DND-41 (cell line): ENCODE results near the gene ARHGAP45.

Experiments
- CTCF ChIP-seq: IDR thresholded peaks from 2 replicates; pipeline ENCODE4 v1.5.1; 2012; ENCODE audit warnings: borderline replicate concordance, low read length, moderate library complexity, mild to moderate bottlenecking; ENCODE audit not compliant: poor library complexity, severe bottlenecking; ENCODE audit errors: extremely low read depth
- EZH2 ChIP-seq: IDR thresholded peaks from 3 replicates; pipeline ENCODE4 v1.6.1; 2012; ENCODE audit warnings: borderline replicate concordance, low read depth, mild to moderate bottlenecking, moderate library complexity, low read length, inconsistent platforms; ENCODE audit not compliant: severe bottlenecking

DNA sequence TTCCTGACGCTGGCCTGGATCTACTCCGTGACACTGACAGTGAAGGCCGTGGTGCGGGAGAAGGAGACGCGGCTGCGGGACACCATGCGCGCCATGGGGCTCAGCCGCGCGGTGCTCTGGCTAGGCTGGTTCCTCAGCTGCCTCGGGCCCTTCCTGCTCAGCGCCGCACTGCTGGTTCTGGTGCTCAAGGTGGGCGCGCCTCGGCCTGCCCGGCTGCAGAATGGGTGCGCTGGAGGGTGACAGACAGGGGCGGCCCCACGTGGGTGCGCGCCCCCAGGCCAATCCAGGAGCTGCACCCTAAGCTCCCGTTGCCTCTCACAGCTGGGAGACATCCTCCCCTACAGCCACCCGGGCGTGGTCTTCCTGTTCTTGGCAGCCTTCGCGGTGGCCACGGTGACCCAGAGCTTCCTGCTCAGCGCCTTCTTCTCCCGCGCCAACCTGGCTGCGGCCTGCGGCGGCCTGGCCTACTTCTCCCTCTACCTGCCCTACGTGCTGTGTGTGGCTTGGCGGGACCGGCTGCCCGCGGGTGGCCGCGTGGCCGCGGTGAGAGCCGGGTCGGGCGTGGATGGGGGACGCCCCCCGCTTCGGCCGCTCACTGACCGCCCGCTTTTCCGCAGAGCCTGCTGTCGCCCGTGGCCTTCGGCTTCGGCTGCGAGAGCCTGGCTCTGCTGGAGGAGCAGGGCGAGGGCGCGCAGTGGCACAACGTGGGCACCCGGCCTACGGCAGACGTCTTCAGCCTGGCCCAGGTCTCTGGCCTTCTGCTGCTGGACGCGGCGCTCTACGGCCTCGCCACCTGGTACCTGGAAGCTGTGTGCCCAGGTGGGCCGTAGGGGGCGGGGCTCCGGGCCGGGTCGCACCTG lies 19.9 kb upstream of the ARHGAP45 start:
- no peak for TF ChIP-seq CTCF
- no peak for TF ChIP-seq EZH2
